Stimulated activated CD8-positive, alpha-beta memory T cell treated with anti-CD3 and anti-CD28 coated beads, Interleukin-15, amount 100 ng/mL, for 4 hours (primary cell): ENCODE measurements around the gene TMEM120B.
"Not testable (repeated sequence)": the region's sequence is repeated elsewhere in the genome, so short reads cannot be mapped to it uniquely, and the experiment has no call there.

Experiments used
- DNase-seq, 2 donors: peaks; one replicate each; pipeline ENCODE4 v3.0.0-alpha.2; 2020; ENCODE audit warnings: low read depth in 2 of 2

Gene TMEM120B

DNA sequence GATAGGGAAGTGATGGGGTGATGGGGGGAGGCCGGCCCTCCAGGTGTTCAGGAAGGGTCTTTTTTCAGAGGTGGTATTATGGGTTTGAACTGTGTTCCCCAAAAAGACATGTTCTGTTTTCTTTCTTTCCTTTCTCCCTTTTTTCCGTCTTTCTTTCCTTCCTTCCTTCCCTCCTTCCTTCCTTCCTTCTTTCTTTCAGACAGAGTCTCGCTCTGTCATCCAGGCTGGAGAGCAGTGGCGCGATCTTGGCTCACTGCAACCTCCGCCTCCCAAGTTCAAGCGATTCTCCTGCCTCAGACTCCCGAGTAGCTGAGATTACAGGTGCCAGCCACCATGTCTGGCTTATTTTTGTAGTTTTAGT, 3.5 kb upstream of the TMEM120B start:
- not testable (repeated sequence) for DNase-seq

DNA sequence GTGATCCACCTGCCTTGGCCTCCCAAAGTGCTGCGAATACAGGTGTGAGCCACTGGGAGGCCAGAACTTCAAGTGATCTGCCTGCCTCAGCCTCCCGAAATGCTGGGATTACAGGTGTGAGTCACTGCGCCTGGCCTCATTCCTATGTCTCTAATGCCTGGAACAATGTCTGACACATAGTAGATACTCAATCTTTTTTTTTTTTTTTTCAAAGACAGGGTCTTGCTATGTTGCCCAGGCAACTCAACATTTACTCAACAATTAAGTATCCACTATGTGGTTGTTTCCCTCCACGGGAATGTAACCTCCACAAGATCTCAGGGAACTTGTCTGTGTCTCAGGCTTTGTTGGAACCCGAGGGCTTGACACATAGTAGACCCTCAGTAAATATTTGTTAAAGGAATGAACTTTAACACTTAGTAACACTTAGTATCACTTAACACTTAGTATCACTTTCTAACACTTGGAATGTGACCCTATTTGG, 3.0 kb upstream of the TMEM120B start:
- no peak for DNase-seq

DNA sequence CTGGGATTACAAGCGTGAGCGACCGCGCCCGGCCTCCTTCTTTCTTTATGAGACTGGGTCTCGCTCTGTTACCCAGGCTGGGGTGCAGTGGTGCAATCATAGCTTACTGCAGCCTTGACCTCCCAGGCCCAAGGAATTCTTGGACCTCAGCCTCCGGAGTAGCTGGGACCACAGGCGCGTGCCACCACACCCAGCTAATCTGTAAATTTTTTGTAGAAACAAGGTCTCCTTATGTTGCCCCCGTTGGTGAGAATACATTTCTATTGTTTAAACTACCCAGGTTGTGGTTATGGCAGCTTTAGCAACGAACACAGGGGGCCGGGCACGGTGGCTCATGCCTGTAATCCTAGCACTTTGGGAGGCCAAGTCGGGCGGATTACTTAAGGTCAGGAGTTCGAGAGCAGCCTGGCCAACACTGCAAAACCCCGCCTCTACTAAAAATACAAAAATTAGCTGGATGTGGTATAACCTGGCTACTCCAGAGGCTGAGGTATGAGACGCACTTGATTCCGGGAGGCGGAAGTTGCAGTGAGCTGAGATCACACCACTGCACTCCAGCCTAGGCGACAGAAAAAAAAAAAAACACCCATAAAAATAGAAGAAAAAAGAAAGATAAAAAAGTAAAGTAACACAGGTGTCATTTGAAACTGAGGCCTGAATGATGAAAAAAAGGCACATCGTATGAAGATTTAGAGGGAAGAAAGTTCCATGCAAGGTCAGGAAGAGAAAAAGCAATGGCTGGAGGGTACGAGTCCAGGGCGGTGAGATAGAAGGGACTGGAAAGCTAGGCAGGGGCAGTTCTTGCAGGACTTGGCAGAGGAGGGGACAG, 977 bp upstream of the TMEM120B start:
- no peak for DNase-seq

DNA sequence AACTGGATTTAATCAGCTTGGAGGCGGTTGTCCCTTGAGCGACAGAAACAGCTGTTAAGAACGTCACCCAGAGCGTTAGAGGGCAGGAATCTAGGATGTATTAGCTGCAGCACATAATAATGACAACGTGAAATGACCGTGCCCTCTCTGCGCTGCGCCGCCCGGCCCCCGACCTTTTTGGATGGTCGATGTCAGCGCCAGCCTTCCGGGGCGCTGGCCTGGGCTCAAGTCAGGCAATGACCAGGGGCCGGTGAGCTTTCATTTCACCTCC, 427 bp upstream of the TMEM120B start:
- no peak for DNase-seq

DNA sequence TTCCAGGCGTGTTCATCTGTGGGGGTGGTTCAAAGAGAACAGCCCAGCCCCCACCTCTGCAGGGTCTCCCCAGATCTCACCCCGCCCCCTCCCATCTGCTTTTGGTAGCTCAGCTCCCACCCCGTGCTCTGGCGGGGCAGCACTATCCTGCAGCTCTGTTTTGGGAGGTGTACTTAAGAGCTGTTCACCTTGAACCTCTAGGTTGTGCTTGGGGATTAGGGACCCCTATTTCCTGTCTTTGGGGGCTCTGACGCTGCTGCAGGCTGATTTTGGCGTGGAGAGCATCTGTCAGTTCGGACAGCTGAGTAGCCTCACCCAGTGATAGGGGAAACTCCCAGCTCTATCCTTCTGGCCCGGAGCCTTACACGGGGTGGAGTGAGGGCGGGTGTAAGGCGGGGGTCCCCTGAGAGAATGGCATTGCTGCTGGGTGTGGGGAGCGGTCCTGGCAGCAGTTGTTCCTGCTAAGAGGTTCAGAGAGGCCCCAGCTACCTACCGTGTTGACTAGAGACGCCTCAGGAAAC, 765 bp downstream of the TMEM120B start:
- no peak for DNase-seq

DNA sequence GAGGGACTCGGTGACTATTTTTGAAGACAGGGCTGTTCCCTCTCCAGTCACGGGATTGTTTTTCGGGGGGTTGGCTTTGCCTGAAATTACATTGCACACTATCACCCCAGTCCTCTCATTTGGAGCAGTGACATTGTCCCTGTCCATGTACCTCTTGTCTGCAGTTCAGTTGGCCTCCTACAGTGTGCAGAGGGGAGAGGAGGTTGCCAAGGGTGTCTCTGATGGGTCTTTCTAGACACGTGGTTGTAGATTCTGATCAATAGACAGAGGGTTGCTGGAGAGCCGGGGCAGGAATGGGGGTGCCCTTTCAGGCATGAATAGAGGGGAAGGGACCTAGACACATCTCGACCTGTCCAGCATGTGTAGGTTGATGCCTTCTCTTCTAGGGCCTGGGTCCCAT, 1.2 kb downstream of the TMEM120B start:
- no peak for DNase-seq

DNA sequence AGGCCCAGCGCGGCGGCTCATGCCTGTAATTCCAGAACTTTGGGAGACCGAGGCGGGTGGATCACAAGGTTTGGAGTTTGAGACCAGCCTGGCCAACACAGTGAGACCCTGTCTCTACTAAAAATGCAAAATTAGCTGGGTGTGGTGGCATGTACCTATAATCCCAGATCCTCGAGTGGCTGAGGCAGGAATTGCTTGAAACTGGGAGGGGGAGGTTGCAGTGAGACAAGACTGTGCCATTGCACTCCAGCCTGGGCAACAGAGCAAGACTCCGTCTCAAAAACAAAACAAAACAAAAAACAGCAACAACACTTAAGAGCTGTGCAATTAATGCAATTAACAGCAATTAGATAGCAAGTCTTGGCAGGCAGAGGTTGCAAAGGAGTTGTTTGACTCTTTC, 2.5 kb downstream of the TMEM120B start:
- DNase-seq, result not testable (repeated sequence)

DNA sequence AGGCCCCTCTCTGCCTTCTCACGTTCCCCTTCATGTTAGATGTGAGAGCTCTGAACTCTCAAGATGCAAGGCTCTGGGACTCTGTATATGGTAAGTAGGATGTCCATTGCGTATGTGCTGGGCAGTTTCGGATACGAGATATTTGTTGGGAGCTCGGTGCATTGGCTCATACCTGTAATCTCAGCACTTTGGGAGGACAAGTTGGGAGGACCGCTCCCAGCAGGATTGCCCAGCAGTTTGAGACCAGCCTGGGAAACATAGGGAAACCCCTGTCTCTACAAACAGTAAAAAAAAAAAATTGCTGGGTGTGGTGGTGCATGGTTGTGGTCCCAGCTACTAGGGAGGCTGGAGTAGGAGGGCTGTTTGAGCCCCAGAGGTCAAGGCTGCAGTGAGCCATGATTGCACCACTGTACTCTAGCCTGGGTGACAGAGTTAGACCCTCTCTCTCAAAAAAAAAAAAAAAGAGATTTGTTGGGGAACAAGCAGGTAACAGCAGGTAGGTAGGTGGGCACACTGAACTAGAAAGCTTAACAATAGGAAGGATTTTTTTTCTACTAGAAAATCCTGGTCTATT, 3.4 kb downstream of the TMEM120B start:
- DNase-seq, result no peak

DNA sequence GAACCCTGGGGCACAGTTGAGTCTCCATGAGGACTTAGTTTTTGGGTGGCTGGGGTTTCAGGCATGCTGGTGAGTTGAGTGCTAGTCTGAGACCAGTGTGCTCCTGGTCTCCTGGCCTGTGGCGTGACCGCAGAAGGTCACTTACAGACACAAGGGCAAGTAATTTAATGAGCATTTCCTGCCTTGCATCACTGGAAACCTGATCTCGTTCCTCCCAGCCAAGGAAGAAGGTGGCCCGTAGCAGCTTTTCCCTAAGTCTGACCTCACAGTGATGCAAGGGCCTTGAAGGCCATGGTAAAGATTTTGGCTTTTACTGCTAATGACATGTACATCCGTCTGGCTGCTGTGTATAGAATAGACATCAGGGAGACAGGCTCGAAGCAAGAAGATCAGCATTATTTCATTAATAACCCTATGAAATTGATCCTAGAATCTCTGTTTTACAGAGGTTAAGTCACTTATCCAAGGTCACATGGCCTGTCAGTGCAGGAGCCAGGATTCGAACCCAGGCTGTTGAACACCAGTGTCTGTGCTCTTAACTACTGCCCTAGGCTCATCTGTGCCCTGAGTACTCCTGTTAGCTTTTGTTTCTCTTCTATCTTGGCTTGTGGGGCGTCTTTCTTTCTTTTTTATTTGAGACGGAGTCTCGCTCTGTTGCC, 4.6 kb downstream of the TMEM120B start:
- no peak for DNase-seq

DNA sequence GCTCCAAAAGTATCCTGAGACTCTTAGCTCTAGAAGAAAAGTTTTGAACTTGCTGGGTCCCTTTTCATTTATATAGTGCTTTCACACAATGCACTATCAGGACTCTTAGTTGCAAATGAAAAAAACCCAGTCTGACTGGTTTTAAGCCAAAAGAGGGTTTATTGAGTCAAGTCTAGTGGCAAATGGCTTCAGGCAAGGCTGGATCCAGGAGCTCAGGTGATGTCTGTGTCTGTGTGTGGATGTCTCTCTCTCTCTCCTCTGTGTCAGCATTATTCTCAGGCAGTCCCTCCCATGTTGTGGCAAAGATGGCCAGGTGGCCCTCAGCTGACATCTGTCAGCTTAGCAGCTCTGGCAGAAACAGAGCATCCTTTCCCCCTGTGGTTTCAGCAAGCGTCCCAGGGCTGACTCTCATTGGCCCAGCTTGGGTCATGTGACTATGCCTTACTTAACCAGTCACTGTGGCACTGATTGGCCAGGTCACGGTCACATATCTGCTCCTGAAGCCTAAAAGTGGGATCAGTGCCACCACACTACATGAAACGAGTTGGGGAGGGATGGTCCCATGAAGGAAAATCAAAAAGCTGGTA, 6.2 kb downstream of the TMEM120B start:
- no peak for DNase-seq

DNA sequence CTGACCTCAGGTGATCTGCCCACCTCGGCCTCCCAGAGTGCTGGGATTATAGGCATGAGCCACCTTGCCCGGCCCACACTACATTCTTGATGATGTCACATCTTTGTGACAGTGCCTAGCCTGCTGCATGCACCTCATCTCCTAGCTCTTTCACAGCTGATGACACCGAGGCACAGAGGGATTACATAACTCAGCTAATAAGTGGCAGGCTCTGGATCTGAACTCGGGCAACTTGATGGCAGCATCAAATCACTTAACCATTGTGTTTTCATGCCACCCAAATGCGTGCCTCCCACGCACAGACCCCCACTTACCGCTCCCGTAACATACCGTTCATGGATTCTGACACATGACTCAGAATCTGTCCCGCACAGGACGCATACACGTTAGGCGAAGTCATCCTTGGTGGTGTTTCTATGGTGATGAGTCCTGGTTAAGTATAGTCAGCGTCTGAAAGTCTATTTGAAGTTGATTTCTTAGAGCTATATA, 7.4 kb downstream of the TMEM120B start:
- no peak for DNase-seq

DNA sequence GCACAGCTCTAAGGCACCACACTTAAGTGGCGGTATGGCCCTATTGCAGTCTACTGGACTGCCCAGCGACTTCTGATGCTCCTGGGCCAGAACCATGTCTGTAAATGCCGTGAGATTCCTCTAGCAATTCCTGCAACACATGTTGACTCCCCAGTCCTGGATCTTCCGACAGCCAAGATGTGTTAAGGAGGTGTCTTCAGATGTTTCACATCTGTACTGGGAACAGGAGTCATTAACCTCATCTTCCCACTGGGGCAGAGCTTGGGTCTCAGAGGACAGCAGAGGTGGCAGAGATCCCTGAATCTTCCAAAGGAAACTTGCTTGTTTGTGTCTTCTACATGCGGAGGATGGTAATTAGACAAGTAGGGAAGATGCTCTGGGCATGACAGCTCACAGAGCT, 8.2 kb downstream of the TMEM120B start:
- no peak for DNase-seq

DNA sequence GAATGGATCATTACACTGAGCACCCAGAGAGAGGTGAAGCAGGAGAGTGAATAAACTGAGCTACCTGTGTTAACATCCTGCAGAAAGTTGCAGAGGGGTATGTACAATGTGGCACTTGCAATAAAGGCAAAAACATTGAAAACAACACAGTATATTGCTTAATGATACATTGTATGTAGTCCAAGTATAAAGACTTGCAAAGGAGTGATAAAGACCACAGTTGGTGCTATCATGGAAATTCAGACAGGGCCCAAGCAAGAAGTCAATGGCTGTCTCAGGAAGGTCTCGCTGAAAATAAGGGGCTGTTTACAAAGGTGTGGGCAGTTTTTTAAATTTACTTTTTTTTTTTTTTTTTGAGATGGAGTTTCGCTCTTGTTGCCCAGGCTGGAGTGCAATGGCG, 10.0 kb downstream of the TMEM120B start:
- no peak for DNase-seq

DNA sequence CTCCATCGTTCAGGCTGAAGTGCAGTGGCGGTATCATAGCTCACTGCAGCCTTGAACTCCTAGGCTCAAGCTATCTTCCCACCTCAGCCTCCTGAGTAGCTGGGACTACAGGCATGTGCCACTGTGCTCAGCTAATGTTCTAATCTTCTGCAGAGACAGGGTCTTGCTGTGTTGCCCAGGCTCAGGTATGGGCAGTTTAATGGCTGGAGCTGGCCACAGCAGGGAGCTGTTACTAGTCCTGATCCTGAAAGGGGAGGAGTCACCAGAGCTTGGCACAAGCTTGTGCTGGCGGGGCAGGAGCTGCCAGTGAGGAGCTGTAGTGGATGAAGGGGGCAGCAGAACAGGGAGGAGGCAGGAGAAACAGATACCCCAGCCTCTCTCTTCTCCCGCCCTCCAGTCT, 10.6 kb downstream of the TMEM120B start:
- DNase-seq, result no peak

DNA sequence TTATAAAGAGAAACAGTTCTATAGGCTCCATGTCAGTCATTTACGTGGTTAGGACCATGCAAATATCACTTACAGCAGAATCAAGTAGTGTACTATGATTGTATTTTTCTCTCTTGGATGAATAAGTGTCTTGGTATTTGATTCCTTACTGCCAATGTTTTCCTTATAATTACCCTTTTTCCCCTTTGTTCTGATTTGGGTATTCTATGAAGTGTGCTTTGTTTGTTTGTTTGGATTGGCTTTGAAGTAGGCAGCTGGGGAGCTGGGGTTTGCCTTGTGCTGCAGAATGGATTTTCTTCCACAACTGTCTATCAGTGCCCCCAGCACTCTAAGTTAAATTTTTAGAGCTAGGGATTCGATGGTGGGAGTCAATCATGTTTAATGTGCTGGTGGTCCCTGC, 12.4 kb downstream of the TMEM120B start:
- no peak for DNase-seq

DNA sequence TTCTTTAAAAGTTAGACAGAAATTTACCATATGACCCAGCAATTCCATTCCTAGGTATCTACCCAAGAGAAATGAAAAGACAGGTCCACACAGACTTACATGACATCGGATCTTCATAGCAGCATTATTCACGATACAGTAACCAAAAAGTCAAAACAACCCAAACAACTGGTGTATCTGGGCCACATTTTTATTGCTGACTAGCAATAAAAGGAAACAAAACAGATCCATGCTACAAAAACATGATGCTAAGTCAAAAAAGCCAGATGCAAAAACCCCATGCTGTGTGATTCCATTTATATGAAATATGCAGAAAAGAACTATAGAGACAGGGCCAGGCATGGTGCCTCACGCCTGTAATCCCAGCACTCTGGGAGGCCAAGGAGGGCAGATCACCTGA, 12.9 kb downstream of the TMEM120B start:
- no peak for DNase-seq

DNA sequence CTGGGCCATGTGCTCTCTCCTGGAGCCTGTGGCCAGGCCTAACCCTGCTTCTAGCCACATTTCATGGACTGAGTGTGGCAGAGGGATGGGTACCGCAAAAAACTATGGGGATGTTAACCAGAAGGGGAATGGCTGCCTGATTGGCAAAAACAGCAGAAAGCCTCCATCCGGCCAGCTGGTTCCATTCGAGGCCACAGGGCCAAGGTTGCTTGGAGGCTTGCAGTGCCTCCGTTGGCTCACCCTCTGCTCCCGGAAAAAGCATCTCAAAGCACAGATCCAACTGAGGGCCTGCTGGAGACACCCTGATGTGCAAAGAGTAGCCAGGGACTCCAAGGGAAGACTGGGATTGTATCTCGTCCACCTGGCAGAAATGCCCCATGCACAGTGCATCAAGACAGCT, 16.5 kb downstream of the TMEM120B start:
- no peak for DNase-seq

DNA sequence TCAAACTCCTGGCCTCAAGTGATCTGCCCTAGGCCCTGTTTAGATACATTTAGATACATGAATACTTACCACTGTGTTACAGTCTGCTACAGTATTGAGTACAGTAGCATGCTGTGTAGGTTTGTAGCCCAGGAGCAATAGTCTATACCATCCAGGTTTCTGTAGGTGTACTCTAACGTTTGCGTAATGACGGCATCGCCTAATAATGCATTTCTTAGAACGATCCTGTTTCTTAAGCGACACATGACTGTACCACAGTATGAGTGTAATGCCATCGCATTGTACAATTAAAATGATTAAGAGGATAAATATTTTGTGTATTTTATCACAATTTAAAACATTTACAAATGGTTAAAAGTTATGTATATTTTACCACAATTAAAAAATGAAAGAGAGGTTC, 18.9 kb downstream of the TMEM120B start:
- no peak for DNase-seq

DNA sequence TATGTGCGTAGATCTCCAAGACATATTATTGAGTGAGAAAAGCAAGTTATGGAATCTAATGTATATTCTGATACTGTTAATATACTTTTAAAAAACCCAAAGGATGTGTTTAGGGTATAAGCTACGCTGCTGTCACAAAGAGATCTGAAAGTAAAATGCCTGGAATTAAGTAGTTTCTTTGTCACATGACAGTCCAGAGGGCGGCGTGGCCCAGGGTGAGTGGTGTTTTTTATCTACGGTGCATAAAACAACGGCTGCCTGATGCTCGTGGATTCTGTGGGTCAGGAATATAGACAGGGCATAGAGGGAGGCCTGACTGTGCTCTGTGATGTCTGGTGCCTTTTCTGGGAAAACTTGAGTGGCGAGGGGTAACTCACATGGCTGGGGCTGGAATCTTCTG, 21.3 kb downstream of the TMEM120B start:
- no peak for DNase-seq

DNA sequence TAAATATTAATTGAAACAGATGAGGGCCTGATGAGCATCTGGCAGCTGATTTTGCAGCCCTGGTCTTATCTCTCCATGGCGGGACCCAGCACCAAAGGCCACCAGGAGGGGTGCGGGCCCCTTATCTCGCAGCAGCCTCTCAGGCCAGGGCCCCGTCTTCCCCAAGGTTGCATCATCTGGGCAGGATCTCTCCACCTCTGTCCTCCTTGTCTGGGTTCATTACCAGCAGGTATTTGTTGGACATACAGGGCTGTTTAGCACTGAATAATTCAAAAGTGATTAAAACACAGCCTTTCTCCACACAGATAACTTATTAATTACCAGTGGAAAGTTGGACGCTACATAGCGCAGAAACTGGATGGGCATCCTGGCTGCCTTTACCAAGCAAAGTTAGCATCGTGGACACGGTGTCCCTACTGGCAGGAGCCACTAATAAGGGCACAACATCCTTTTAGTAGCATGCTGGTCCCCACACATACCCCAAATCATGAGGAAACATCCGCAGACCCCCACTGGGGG, 25.8 kb downstream of the TMEM120B start:
- DNase-seq, result no peak

DNA sequence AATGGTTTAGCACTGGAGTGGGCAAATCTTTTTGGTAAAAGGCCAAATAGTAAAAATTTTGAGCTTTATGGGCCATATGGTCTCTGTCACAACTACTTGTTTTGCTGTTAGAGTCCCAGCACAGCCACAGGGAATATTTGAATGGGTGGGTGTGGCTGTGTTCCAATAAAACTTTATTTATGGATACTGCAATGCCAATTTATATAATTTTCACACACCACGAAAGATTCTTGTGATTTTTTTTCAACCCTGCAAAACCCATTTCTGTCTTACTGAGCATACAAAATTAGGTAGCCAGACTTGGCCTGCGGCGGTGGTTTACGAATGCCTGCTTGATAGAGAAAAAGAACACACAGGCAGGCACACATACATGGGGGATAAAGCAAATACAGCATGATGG, 28.3 kb downstream of the TMEM120B start:
- DNase-seq, result no peak

DNA sequence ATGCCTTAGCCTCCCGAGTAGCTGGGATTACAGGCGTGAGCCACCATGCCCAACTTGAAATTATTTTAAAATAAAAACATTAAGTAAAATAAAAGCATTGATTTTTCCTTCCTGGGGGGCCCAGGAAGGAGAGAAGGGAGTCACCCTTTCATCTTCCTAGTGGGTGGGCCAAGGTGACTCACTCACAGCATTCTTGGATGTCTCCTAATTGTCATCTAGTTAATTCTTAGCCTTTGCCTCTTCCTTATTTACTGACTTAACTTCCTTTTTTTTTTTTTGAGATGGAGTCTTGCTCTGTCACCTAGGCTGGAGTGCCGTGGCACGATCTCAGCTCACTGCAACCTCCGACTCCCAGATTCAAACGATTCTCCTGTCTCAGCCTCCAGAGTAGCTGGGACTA, 29.2 kb downstream of the TMEM120B start:
- DNase-seq, result no peak
